GM23338 (cell line): ENCODE results near the gene REEP5.

Experiments used
- EZH2 ChIP-seq: fragments of 200-600 bp; sonication (generic); IDR thresholded peaks from one replicate; pipeline ENCODE4 v1.8.0; 2017; ENCODE audit warnings: antibody characterized with exemption, mild to moderate bottlenecking, low read depth; ENCODE audit not compliant: unreplicated experiment
- EZH2phosphoT487 ChIP-seq: fragments of 200-600 bp; sonication (generic); IDR thresholded peaks from one replicate; pipeline ENCODE4 v1.8.1; 2018; ENCODE audit warnings: antibody characterized with exemption; ENCODE audit not compliant: unreplicated experiment
- POLR2AphosphoS5 ChIP-seq: IDR thresholded peaks from 2 replicates; pipeline ENCODE4 v1.6.1; 2016; ENCODE audit warnings: antibody characterized with exemption, low read depth
- STAT1 ChIP-seq: IDR thresholded peaks from one replicate; pipeline ENCODE4 v1.6.1; 2016; ENCODE audit warnings: antibody characterized with exemption; ENCODE audit not compliant: unreplicated experiment
- TF ChIP-seq, protein P1 (sequence below), 2 experiments: fragments of 200-600 bp in 1 of 2; sonication (generic) in 1 of 2; conservative IDR thresholded peaks; 2 replicates each; pipeline versions ENCODE4 v1.5.1 to v1.6.1; 2016 to 2017; ENCODE audit warnings: antibody characterized with exemption in 2 of 2, low read depth in 2 of 2, mild to moderate bottlenecking in 2 of 2, moderate library complexity in 1 of 2
- TF ChIP-seq, protein P2 (sequence below): IDR thresholded peaks from one replicate; pipeline ENCODE4 v1.6.1; 2018; ENCODE audit warnings: antibody characterized with exemption; ENCODE audit not compliant: unreplicated experiment

DNA sequence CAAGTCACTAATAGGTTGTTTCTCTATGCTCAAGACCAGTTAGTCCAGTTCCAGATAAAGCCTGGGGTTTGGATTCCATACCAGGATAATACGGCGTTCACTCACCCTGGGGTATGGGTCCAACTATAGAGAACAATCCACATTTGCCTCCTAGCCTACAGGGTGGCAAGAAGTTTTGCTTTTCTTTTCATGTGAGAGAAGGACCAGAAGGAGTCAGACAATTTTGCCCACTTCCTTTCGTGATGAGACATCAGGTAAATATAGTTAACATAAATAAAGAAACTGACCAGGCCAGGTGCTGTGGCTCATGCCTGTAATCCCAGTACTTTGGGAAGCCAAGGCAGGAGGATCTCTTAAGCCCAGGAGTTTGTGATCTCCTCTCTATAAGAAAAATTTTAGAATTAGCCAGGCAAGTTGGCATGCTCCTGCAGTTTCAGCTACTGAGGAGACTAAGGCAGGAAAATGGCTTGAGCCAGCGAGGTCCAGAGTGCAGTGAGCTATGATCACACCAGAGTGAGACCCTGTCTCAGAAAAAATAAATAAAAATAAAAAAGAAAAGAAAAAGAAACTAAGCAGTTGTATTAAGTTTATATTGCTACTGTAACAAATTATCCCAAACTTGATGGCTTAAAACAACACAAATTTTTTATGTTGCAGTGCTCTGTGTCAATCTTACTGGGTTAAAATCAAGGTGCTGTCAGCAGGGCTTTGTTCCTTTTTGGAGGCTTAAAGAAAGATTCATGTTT, 7.5 kb upstream of the REEP5 start:
- TF ChIP-seq, protein P1, sequence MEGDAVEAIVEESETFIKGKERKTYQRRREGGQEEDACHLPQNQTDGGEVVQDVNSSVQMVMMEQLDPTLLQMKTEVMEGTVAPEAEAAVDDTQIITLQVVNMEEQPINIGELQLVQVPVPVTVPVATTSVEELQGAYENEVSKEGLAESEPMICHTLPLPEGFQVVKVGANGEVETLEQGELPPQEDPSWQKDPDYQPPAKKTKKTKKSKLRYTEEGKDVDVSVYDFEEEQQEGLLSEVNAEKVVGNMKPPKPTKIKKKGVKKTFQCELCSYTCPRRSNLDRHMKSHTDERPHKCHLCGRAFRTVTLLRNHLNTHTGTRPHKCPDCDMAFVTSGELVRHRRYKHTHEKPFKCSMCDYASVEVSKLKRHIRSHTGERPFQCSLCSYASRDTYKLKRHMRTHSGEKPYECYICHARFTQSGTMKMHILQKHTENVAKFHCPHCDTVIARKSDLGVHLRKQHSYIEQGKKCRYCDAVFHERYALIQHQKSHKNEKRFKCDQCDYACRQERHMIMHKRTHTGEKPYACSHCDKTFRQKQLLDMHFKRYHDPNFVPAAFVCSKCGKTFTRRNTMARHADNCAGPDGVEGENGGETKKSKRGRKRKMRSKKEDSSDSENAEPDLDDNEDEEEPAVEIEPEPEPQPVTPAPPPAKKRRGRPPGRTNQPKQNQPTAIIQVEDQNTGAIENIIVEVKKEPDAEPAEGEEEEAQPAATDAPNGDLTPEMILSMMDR (conservative IDR thresholded peaks at IDR 0.05; ENCODE audit: low read depth in 2 of 2) = no peak
- no peak for TF ChIP-seq STAT1
- TF ChIP-seq POLR2AphosphoS5 = no peak
- TF ChIP-seq, protein P2, sequence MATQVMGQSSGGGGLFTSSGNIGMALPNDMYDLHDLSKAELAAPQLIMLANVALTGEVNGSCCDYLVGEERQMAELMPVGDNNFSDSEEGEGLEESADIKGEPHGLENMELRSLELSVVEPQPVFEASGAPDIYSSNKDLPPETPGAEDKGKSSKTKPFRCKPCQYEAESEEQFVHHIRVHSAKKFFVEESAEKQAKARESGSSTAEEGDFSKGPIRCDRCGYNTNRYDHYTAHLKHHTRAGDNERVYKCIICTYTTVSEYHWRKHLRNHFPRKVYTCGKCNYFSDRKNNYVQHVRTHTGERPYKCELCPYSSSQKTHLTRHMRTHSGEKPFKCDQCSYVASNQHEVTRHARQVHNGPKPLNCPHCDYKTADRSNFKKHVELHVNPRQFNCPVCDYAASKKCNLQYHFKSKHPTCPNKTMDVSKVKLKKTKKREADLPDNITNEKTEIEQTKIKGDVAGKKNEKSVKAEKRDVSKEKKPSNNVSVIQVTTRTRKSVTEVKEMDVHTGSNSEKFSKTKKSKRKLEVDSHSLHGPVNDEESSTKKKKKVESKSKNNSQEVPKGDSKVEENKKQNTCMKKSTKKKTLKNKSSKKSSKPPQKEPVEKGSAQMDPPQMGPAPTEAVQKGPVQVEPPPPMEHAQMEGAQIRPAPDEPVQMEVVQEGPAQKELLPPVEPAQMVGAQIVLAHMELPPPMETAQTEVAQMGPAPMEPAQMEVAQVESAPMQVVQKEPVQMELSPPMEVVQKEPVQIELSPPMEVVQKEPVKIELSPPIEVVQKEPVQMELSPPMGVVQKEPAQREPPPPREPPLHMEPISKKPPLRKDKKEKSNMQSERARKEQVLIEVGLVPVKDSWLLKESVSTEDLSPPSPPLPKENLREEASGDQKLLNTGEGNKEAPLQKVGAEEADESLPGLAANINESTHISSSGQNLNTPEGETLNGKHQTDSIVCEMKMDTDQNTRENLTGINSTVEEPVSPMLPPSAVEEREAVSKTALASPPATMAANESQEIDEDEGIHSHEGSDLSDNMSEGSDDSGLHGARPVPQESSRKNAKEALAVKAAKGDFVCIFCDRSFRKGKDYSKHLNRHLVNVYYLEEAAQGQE = no peak
- no peak for TF ChIP-seq EZH2phosphoT487
- TF ChIP-seq EZH2 = no peak
